Sigmoid colon (tissue), 7 donors: ENCODE data around the gene ADAMTS7. TPM values are rescaled to one million over a fixed set of nuclear protein-coding genes. Genes with fewer than 3 reads are reported as not detected.
A peak's percentile ranks its signal among the peaks of the same experiment; 100 is the strongest.
"Not testable (repeated sequence)": the region's sequence is repeated elsewhere in the genome, so short reads cannot be mapped to it uniquely, and the experiment has no call there.

ENCODE experiments used
- DNase-seq: peaks from one replicate; pipeline ENCODE4 v3.0.0-alpha.2; 2019
- H3K27ac ChIP-seq, 4 donors: fragments of 200-600 bp; sonication (generic); one replicate each; pipeline ENCODE4 v1.5.1; 2016 to 2019; ENCODE audit warnings: mild to moderate bottlenecking in 1 of 4
- H3K27me3 ChIP-seq, 3 donors: fragments of 200-600 bp; sonication (generic); one replicate each; pipeline ENCODE4 v1.5.1; 2019; ENCODE audit warnings: mild to moderate bottlenecking in 1 of 3
- H3K36me3 ChIP-seq, 4 donors: fragments of 200-600 bp; sonication (generic); one replicate each; pipeline ENCODE4 v1.5.1; 2016 to 2019
- H3K4me1 ChIP-seq, 4 donors: fragments of 200-600 bp; sonication (generic); one replicate each; pipeline ENCODE4 v1.5.1; 2017 to 2019
- H3K4me3 ChIP-seq, 4 donors: fragments of 200-600 bp; sonication (generic); one replicate each; pipeline ENCODE4 v1.5.1; 2017 to 2019; ENCODE audit warnings: mild to moderate bottlenecking in 2 of 4, moderate library complexity in 1 of 4
- H3K9me3 ChIP-seq, 4 donors: fragments of 200-600 bp in 3 of 4; sonication (generic) in 3 of 4; one replicate each; pipeline versions ENCODE4 v1.5.1 to v1.6.1; 2013 to 2019
- EP300 ChIP-seq, 4 donors: sonication (generic); formaldehyde crosslinking; IDR thresholded peaks; one replicate each; pipeline ENCODE4 v1.6.1; 2017; ENCODE audit warnings: antibody characterized with exemption in 4 of 4
- POLR2A ChIP-seq, 2 donors: fragments of 450-650 bp; IDR thresholded peaks; one replicate each; pipeline ENCODE4 v1.6.1; 2016; ENCODE audit warnings: antibody characterized with exemption in 2 of 2, mild to moderate bottlenecking in 2 of 2, moderate library complexity in 2 of 2
- POLR2AphosphoS5 ChIP-seq, 4 donors: sonication (generic); formaldehyde crosslinking; IDR thresholded peaks; one replicate each; pipeline ENCODE4 v1.6.1; 2017; ENCODE audit warnings: antibody characterized with exemption in 4 of 4
- WGBS, 2 donors: extraction: QIAGEN DNeasy Blood & Tissue Kit; methylation state at CpG; one replicate each; pipeline ENCODE4 v1.1.7; 2013; 5-methylcytosine and 5-hydroxymethylcytosine counted together
- intact Hi-C: fragments of 100-400 bp; cut with DNase I; formaldehyde crosslinking; loops from one replicate; pipeline ENCODE4 v1.15.1; 2023
- polyA plus RNA-seq, 3 donors: library from polyadenylated mRNA; stranded (reverse); fragments of 200-250 nt; gene quantifications; one replicate each; pipeline ENCODE4 v1.2.3, GENCODE V29; 2013
- total RNA-seq, 4 donors: library from RNA; depleted of rRNA; stranded (reverse); fragments of >200 nt; gene quantifications; one replicate each; pipeline ENCODE4 v1.1.0, GENCODE V29; 2016
- TF ChIP-seq, protein P1 (sequence below), 4 experiments: fragments of 450-650 bp in 3 of 4; fragments of 200-600 bp in 1 of 4; IDR thresholded peaks; one replicate each; pipeline ENCODE4 v1.5.1; 2016 to 2019; ENCODE audit warnings: antibody characterized with exemption in 4 of 4, mild to moderate bottlenecking in 3 of 4, moderate library complexity in 2 of 4
- donor health status: healthy with polysubstance abuse.
- donor health status: Bipolar disorder and iron deficiency.
- donor health status: healthy.

The ADAMTS7 gene
- total and polyA plus RNA-seq, 7 donors: 0.23 to 8.3 (median 1.8) TPM; not detected in 1

DNA sequence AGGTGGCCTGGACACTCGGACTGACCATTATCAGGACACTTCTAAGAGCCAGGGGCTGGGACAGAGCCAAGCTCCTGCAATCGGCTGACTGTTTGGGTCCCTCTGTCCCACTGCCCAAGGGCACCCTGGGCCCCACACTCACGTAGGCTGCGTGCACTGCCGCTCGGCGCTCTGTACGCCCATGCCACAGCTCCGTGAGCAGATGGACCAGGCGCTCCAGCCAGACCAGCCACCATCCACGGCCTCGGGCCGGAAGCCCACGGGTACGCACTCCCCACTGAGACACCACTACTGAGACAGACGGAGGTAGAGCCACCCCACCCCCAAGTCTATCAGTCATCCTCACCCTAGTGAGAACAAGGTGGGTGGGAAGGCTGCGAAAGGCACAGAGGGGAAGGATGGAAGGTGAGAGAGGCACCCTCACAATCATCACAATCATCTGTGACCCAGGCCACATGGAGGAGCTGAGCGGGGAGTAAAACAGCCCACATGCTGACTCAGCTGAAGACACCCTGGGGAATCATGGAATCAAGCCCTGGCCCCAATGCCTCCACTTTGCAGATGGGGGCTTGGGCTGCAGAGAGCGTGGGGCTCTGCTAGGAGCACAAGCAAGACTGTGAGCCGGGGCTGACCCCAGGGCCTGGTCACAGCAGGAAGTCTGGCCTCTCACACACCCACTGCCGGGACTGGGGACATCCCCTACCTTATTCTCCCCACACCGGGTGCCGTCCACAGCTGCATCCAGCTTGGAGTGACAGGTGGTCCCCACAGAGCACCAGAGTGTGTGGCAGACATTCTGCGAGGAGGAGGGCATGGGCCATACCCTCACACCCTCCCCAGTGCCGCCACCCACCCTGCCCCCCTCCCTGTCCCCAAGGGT is 35.0 kb downstream of the ADAMTS7 start:
- intact Hi-C loops: not testable (repeated sequence)
- 89% methylated on average over 25 of the region's 25 CpGs for WGBS, 2 donors

DNA sequence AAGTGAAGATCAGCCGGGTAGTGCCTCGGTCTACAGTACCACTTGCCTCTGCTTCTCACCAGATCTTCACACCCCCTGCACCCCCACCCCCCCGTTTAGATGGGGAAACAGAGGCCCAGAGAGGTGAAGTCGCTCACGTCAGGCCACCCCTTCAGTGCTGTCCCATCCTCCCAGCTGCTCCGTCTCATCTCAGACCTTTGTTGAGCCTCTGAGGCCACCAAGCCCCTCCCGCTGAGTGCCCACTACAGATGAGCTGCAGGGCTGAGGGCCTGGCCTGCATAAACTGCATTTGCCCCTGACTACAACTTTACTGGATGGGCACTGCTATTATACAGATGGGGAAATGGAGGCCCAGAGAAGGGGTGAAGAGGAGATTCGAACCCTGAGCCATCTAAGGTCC is 35.8 kb downstream of the ADAMTS7 start:
- Histone ChIP-seq H3K36me3 (no peaks in the 10 kb centered on the region), H3K27me3 (no peaks in the 10 kb centered on the region), H3K9me3 (no peaks in the 10 kb centered on the region), H3K4me3 (no peak overlapping the region), H3K27ac (no peak overlapping the region), H3K4me1 (peaks cover 0 to 13% (median 9%) of the 10 kb centered on the region in 4 donors)
- WGBS, 2 donors: 72 to 82% methylated on average over 8 of the region's 8 CpGs
- no peak for DNase-seq
- TF ChIP-seq, protein P1, sequence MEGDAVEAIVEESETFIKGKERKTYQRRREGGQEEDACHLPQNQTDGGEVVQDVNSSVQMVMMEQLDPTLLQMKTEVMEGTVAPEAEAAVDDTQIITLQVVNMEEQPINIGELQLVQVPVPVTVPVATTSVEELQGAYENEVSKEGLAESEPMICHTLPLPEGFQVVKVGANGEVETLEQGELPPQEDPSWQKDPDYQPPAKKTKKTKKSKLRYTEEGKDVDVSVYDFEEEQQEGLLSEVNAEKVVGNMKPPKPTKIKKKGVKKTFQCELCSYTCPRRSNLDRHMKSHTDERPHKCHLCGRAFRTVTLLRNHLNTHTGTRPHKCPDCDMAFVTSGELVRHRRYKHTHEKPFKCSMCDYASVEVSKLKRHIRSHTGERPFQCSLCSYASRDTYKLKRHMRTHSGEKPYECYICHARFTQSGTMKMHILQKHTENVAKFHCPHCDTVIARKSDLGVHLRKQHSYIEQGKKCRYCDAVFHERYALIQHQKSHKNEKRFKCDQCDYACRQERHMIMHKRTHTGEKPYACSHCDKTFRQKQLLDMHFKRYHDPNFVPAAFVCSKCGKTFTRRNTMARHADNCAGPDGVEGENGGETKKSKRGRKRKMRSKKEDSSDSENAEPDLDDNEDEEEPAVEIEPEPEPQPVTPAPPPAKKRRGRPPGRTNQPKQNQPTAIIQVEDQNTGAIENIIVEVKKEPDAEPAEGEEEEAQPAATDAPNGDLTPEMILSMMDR (IDR thresholded peaks at IDR 0.05): no peak
- TF ChIP-seq POLR2A (IDR thresholded peaks at IDR 0.05) (no peak), EP300 (IDR thresholded peaks at IDR 0.05) (no peak), POLR2AphosphoS5 (IDR thresholded peaks at IDR 0.05) (no peak)
- intact Hi-C loops: no loop called here

More for the DNA sequence above, 35.0 kb downstream of the ADAMTS7 start:
- H3K27ac ChIP-seq, DNase-seq, H3K4me3 ChIP-seq, H3K9me3 ChIP-seq, H3K27me3 ChIP-seq, H3K36me3 ChIP-seq: not testable (repeated sequence)
- H3K4me1 ChIP-seq: peaks cover 0 to 13% (median 9%) of the 10 kb centered on the region in 4 donors

DNA sequence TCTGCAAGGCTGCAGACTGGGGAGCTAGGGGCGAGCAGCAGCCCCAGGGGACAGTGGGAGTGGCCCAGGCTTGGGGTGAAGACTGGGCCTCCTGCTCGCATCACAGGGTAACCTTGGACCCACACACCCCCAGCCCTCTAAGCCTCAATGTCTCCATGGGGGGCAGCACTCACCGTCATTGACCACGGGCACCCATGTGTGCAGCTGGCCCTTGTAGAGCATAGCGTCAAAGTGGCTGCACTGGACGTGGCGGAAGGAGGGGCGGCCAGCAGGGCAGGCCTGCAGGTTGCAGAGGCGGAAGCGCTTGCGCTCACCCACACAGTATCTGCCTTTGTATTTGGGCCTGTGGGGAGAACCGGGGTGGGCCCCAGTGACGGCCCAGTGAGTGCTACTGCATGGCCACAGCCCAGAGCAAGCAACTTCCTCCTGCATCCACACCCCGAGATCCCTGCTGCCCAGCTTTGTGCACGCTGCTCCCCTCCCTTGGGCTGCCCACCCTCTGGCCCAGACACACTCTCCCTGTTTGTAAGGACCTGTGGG is 36.7 kb downstream of the ADAMTS7 start:
- H3K4me3 ChIP-seq, DNase-seq, H3K27me3 ChIP-seq, H3K36me3 ChIP-seq, H3K9me3 ChIP-seq, H3K27ac ChIP-seq, intact Hi-C loops: not testable (repeated sequence)
- WGBS, 2 donors: 82 to 88% methylated on average over 15 of the region's 15 CpGs
- peaks cover 0 to 11% (median 7%) of the 10 kb centered on the region in 4 donors for H3K4me1 ChIP-seq

DNA sequence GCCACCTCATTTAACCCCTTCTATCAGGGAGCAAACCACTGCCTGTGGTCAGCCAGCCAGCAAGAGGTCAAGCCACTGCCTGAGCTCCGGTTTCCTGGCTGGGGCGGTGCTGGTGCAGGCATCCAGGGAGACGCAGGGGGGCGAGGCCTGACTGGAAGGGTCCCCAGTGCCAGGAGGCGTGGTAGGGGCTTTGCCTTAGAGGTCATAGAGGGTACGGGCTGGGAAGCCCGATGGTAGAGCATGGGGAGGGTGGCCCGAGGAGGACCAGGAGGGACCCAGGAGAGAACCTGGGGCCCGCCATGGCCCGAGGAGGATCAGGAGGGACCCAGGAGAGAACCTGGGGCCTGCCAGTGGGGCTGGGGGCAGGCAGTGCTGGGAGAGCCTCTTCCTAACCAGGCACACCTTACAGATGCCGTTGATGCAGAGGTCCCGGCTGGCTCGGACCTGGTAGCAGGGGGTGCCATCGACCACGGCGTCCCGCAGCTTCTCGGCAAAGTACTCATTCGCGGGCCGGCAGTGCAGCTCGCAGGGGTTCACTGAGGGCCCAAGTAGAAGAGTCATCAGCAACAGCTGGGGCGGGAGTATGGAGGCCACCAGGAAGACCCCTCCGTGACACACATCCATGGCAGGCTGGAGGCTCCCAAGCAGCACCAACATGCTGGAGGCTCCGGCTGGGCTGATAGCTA is 37.4 kb downstream of the ADAMTS7 start:
- 92% methylated on average over 25 of the region's 25 CpGs for WGBS, 2 donors
- H3K36me3 ChIP-seq, H3K27me3 ChIP-seq, DNase-seq, H3K27ac ChIP-seq, H3K9me3 ChIP-seq, H3K4me1 ChIP-seq, intact Hi-C loops, H3K4me3 ChIP-seq: not testable (repeated sequence)

DNA sequence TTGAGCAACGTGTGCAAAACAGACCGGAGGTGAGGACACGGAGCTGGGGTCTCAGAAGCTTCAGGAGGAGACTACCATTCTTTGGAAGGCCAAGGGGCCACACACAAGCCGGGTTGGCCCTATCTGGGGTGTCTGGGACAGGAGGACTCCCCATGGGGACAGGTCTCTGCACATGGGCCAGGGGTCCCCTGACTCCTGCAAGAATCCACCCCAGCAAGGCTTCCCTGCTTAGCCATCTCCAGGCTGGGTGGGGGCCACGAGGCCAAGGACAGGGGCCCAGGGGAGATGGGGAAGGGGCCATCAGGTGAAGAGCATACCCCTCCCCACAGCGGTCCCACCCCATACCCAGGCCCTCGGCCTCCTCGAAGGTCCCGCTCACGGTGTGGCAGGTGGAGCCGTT is 38.5 kb downstream of the ADAMTS7 start:
- Histone ChIP-seq H3K27ac (no peak overlapping the region), H3K27me3 (no peaks in the 10 kb centered on the region), H3K9me3 (no peaks in the 10 kb centered on the region), H3K4me3 (no peak overlapping the region), H3K4me1 (no peaks in the 10 kb centered on the region), H3K36me3 (no peaks in the 10 kb centered on the region)
- DNase-seq: no peak
- WGBS, 2 donors: 78 to 91% methylated on average over 6 to 10 of the region's 11 CpGs
- TF ChIP-seq, protein P1 (IDR thresholded peaks at IDR 0.05): no peak
- TF ChIP-seq EP300 (IDR thresholded peaks at IDR 0.05) (no peak), POLR2AphosphoS5 (IDR thresholded peaks at IDR 0.05) (no peak), POLR2A (IDR thresholded peaks at IDR 0.05) (no peak)
- intact Hi-C loops: no loop called here

DNA sequence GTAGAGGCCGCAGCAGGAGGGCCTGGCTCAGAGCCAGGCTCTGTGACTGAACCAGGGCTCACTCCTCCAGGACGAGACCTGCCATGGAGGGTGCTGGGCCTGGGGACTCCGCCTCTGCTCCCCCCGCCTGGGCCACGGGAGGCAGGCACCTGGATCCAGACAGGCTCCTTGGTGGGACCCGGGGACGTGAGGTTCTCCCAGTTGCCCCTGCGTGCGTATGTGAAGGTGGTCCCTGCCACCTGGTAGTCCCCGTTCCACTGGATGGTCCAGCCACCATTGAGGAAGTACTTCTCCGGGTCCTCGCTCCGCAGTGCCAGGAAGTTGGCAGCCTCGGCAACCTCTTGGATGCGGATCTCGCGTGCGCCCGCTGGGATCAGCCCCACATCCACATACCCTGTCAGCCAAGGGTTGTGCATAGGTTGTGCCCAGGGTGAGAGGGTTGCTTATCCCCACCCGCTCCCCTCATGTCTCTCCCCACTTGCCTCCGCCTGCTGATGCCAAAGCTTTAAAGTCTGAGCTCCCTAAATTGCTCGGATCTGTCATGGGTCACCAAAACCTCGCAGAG is 39.7 kb downstream of the ADAMTS7 start:
- H3K9me3 ChIP-seq, intact Hi-C loops, H3K27ac ChIP-seq, H3K4me3 ChIP-seq, H3K36me3 ChIP-seq, H3K27me3 ChIP-seq, DNase-seq, H3K4me1 ChIP-seq: not testable (repeated sequence)
- WGBS, 2 donors: 86 to 94% methylated on average over 23 of the region's 23 CpGs

DNA sequence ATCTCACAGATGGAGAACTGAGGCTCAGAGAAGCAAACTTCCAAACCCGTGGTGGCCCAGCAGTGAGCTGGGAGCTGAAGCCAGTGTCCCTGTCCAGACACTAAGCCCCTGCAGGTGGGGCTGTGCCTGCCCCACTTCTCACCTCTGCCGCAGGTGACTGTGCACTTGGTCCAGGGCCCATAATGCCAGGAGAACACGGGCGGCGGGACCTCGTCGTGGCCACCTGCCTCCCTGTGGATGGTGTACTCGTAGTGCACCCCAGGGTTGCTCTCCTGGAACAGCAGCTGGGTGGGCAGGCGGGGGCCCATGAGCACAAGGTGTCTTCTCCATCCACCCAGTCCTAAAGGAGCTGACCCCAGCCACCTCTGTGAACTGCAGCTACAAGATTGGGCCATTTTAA is 40.2 kb downstream of the ADAMTS7 start:
- 80 to 89% methylated on average over 9 of the region's 9 CpGs for WGBS, 2 donors
- H3K36me3 ChIP-seq, H3K27me3 ChIP-seq, intact Hi-C loops, H3K27ac ChIP-seq, H3K4me1 ChIP-seq, H3K9me3 ChIP-seq, DNase-seq, H3K4me3 ChIP-seq: not testable (repeated sequence)

DNA sequence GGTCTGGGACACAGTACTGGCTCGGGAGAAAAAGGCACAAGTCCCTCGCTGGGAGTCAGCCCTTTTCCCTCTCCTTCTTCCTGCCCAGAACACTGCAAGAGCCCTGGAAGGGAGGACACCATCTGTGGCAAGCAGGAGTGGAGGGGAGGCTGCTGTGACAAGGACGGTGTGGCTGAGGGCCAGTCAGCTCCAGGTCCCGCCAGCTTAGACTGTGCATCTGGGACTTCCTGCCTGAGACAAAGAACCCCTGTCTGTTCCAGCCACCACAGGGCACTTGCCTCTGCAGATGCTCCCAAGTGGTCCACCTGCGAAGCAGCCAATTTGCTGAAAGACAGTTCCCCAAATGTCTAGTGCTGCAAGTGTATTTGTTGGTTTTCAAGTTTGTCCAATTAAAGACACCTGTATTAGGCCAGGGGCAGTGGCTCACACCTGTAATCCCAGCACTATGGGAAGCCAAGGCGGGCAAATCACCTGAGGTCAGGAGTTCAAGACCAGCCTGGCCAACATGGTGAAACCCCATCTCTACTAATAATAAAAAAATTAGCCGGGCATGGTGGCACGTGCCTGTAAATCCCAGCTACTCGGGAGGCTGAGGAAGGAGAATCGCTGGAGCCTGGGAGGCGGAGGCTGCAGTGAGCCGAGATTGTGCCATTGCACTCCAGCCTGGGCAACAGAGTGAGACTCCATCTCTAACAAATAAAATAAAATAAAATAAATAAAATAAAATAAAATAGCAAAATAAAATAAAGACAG is 41.6 kb downstream of the ADAMTS7 start:
- DNase-seq: peak; percentile 41
- H3K4me3 ChIP-seq, H3K27me3 ChIP-seq, intact Hi-C loops, H3K27ac ChIP-seq, H3K36me3 ChIP-seq, H3K4me1 ChIP-seq, H3K9me3 ChIP-seq: not testable (repeated sequence)
- 63 to 78% methylated on average over 12 of the region's 12 CpGs for WGBS, 2 donors
